SHP77 treated with DMSO at 0.1 percent for 48 hours (cell line): ENCODE measurements around the gene GPS2.
A peak's percentile ranks its signal among the peaks of the same experiment; 100 is the strongest.
"Not testable (repeated sequence)": the region's sequence is repeated elsewhere in the genome, so short reads cannot be mapped to it uniquely, and the experiment has no call there.

Source experiments
- DNase-seq: peaks from one replicate; lab custom pipeline; 2025; lab: John Stamatoyannopoulos, UW

GPS2 gene

DNA sequence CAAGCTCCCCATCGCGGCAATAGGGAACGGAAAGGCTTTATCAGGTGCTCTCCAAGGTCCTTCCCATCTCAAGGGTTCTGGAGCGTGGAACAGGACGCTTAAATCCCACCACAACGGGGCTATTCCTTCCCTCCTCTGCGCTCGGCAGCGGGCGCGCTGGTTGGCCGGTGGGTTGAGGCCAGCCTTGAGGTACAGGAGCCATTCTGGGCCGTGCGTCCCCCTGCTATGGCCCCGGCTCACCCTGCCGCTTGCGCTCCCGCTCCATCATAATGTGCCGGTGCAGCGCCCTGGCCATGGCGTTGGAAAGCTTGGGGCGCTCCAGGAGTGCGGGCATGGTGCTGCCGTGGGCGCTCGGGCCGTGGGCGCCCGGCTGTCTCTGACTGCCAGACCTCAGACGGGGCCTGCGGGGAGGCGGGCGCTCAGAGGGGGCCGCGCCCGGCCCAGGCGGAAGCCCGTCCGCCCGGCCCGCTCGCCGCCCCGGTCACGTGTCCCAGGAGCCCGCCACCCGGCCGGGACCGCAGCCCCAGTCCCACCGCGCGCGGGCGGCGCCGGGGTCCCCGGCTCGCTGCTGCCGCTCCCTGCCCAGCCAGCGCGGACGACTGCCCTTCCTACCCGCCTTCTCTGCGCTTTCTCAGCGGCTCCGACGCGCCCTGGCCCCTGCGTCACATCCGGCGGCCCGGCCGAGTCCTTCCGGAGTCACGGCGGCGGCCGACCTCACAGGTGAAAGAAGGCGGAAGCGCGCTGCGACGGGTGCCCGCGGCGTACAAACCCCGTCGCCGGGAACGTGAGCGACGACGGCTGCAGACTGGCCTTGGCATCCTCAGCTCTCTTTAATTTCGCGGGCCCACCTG is at the start of gene GPS2:
Gene GPS2, minus strand, starts transcription at position 642 of the 851 bp plus-strand sequence. Its CDS starts 308 bp downstream, at position 334.
- DNase-seq, result peak; percentile 71

GRCh38 chr17:7363311-7363710 is 48.2 kb upstream of the GPS2 start:
- no peak for DNase-seq

- DNase-seq, result no peak
These were observed 46.7 kb upstream of the GPS2 start for GRCh38 chr17:7361906-7362305.

DNA sequence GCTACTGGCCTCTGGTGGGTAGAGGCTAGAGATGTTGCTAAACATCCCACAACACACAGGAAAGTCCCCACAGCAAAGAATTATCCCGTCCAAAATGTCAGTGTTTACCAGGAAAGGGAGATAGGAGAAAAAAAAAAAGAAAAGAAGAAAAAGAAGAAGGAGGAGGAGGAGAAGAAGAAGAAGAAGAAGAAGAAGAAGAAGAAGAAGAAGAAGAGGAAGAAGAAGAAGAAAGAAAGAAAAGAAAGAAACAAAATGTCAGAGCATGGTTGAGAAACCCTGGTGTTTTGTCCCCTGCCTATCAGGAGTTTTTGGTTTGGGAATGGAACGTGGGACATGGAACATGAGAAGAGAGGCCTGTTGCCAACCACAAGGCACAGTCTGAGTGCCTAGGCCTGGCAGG is 42.2 kb upstream of the GPS2 start:
- no peak for DNase-seq

GRCh38 chr17:7356756-7357155 is 41.6 kb upstream of the GPS2 start:
- DNase-seq, result no peak

- peak; percentile 84 for DNase-seq
These were observed 41.0 kb upstream of the GPS2 start for GRCh38 chr17:7356072-7356549.

- no peak for DNase-seq
These were observed 40.4 kb upstream of the GPS2 start for GRCh38 chr17:7355573-7355972.

GRCh38 chr17:7355053-7355452 is 39.9 kb upstream of the GPS2 start, which contains the start of gene TMEM95:
TSS of gene TMEM95 (plus strand) at chr17:7355156. CDS start at chr17:7355205, 49 bp downstream.
- DNase-seq, result peak; percentile 53

DNA sequence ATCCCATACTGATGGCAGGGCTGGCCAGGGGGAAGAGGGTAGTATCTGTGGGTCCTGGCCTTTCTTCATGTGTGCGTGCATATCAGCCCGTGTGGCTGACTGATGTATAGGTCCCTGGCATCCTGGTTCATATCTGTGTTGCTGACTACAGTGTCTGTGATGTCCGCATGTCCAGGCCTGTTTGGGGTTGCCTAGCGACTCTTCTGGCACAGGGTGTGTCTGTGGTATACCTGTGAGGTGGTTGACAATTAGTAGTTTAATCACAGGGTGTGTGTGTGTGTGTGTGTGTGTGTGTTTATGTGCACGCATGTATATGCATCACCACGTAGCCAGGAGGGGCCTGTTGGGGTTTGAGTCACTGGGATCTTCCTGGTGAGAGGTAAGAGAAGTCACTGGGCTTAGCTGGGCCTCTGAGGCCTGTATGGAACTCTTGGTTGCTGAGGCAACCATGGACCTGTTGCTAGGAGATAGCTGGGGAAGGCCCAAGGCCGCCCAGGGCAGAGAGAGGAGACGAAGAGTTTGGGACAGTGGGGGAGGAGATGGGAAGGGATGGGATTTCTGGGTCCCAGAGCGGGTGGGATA is 39.2 kb upstream of the GPS2 start:
- no peak for DNase-seq

DNA sequence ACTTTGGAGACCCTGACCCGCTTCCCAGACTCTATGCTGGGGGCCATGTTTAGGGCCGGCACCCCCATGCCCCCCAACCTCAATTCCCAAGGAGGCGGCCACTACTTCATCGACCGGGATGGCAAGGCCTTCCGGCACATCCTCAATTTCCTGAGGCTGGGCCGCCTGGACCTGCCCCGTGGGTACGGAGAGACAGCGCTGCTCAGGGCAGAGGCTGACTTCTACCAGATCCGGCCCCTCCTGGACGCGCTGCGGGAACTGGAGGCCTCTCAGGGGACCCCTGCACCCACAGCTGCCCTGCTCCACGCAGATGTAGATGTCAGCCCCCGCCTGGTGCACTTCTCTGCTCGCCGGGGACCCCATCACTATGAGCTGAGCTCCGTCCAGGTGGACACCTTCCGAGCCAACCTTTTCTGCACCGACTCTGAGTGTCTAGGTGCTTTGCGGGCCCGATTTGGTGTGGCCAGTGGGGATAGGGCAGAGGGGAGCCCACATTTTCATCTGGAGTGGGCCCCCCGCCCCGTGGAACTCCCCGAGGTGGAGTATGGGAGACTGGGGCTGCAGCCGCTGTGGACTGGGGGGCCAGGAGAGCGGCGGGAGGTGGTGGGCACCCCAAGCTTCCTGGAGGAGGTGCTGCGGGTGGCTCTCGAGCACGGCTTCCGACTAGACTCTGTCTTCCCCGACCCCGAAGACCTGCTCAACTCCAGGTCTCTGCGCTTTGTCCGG is 37.9 kb upstream of the GPS2 start:
- no peak for DNase-seq

- no peak for DNase-seq
These were observed 37.3 kb upstream of the GPS2 start for GRCh38 chr17:7352503-7352889.

DNA sequence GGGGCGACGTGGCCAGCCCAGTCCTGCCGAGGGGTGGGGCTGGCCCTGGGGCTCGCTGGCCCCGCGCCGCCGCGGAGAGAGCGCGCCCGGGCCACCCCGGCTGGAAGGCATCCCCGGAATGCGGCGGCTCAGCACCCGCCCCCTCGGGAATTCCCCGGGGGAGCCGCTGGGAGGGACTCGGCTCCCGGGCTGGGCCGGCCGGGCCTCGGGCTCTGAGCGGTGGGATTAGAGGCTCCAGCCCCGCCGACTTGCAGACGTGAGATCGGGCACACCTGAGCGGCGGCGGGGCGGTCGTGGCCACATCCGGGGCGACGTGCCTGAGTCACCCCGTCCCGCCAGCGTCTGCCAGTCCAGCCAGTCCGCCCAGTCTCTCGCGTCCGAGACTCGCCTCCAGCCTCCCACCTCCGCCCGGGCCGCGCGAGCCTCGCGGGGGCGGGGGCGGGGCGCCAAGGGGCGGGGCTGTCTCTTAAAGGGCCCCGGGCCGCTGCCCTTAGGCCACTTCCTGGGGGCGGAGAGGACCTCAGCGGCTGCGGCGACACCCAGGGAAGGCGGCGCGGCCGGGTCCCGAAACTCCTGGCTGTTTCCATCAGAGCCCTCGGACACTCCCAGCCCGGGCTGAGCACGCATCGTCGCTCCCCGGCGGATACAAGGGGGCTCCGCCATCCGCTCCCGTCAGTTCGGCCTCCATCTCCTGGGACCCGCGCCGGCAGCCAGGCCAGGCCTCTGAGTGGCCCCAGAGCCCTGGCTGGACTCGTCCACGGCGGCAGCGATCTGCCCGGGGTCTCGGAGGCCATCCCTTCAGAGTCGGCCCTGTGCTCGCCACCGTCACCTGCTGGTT is 36.7 kb upstream of the GPS2 start, which contains the start of gene KCTD11:
Gene KCTD11, plus strand, starts transcription at position 498 of the 838 bp plus-strand sequence.
- DNase-seq, result peak; percentile 50

GRCh38 chr17:7348478-7349242 is 33.5 kb upstream of the GPS2 start:
- no peak for DNase-seq

DNA sequence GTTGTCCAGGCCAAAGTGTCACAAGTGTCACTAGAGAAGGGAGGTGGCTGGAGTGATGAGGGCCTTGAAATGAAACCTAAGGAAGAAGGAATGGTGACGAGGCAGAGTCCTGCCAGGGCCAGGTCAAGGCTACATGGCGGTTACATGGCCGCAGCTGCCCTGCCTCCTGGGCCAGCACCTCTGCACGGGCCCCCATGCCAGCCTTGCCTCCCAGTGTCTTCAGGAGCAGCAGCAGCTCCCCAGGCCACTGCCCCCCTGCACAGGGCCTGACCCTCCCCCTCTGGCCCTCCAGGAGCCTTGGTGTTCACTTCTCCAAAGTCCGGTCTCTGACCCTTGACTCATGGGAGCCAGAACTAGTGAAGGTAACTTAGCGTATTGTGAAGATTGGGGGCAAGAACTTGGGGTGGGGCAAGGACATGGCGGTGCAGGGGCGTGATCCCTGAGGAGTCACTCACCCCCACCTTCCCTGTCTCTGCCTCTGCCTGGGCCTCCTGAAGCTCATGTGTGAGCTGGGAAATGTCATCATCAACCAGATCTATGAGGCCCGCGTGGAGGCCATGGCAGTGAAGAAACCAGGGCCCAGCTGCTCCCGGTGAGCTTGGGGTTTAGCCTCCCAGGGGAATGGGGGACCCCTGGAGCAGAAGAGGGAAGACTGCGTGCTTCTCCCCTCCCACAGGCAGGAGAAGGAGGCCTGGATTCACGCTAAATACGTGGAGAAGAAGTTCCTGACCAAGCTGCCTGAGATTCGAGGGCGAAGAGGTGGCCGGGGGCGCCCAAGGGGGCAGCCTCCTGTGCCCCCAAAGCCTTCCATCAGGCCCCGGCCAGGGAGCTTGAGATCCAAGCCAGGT is 32.7 kb upstream of the GPS2 start:
- DNase-seq, result no peak

GRCh38 chr17:7346761-7347614 is 31.8 kb upstream of the GPS2 start:
- DNase-seq, result no peak

DNA sequence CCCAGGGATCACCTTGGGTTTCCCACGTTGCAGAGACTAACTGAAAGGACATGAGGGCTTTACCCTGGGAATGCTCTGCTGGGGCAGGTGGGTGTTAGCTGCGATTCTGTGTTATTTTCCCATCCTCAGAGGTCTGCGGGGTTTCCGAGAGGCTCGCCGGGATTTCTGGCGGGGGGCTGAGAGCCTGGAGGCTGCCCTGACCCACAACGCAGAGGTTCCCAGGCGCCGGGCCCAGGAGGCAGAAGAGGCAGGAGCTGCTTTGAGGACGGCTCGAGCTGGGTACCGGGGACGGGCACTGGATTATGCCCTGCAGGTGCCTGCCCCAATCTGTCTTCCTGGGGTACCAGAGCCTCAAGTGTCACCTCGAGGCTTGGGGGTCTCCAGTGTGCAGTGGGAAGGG is 28.1 kb upstream of the GPS2 start:
- no peak for DNase-seq

DNA sequence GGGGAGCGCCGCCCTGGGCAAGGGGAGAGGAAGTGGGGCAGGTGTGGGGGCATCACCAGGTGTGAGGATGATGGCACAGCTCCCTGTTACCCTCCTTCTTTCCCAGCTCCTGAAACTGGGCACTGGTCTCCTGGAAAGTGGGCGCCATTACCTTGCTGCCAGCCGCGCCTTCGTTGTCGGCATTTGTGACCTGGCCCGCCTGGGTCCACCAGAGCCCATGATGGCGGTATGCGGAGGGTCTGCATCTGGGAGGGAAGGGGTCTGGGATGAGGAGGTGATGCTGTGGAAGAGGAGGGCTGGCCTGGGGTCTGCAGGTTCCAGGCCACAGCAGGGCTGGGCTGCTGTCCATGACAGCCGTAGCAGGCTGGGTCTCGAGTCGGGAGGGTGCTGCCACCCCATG is 26.7 kb upstream of the GPS2 start:
- DNase-seq, result no peak

DNA sequence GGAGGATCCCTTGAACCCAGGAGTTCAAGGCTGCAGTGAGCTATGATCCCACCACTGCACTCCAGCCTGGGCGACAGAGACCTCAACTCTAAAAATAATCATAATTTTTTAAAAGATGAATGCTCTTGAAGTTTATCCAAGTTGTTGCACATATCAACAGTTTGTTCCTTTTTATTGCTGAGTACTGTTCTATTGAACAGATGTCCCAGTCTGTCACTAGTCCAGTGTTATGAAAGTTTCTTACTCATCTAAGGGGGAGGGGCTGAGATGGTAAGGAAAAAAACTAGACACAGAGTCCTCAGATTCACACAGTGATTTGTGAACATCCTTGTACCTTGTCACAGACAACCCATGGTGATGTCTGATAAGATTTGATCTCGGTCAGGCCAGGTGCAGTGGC is 25.0 kb upstream of the GPS2 start:
- no peak for DNase-seq

DNA sequence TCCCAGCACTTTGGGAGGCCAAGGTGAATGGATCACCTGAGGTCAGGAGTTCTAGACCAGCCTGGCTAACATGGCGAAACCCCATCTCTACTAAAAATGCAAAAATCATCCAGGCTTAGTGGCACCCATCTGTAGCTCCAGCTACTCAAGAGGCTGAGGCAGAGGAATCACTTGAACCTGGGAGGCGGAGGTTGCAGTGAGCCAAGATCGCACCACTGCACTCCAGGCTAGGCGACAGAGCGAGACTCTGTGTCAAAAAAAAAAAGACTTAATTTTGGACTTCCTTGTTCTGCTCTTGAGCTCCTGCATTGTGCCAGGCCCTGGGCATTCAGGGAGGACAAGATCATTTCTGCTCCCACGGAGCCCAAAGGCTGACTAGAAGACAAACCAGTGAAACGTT is 22.4 kb upstream of the GPS2 start:
- not testable (repeated sequence) for DNase-seq
